22Rv1 (cell line): ENCODE measurements around the gene ILK.

Experiments used
- CTCF ChIP-seq: fragments of 450-650 bp; IDR thresholded peaks from 2 replicates; pipeline ENCODE4 v1.5.1; 2017; ENCODE audit warnings: mild to moderate bottlenecking
- ZFX ChIP-seq: fragments of 450-650 bp; IDR thresholded peaks from 2 replicates; pipeline ENCODE4 v1.6.1; 2017; ENCODE audit warnings: antibody characterized with exemption, borderline replicate concordance

DNA sequence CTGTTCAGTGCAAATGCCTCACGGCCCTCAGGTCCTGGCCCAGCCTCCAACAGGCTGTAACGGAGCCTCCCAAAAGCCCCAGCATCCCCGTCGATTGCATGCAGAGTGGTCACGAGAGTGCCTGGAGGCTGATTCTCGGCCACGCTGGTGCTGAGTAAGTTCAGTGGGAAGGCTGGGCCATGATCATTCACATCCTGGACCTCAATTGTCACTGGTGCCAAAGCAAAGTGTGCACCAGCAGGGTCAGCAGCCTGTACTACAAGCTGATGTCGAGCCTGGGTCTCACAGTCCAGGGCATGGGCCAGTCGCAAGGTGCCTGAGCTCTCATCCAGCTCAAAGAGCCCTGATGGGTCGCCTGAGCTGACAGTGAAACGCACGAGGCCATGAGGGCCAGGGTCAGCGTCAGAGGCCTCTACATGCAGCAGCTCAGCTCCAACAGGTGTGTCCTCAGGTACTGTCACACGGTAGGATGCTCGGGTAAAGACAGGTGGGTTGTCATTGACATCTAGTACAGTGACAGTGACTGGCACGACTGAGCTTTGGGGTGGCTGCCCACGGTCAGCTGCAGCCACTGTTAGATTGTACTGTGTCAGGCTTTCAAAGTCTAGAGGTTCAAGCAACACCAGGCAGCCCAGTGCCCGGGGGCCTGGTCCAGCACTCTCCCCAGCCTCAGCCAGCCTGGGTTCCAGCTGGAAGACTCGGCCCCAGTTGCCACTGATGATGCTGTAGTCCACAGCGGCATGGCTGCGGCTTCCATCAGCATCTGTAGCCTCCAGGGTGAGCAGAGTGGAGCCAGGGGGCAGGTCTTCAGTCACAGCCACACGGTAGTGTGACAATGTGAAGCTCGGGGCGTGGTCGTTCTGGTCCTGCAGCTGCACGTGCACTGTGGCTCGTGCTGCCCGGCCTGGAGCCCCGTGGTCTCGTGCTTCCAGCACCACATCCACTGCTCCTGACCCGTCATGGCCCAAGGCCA, 20.1 kb downstream of the ILK start:
- TF ChIP-seq CTCF (no peak), ZFX (no peak)
